HG02763 (cell line): Measurements from ENCODE around the gene GALNT10.
"Not testable (repeated sequence)": the region's sequence is repeated elsewhere in the genome, so short reads cannot be mapped to it uniquely, and the experiment has no call there.

Experiments
- ATAC-seq: cut with Tn5 transposase; IDR thresholded peaks from one replicate; pipeline ENCODE4 v1.9.1; 2021; ENCODE audit warnings: mild to moderate bottlenecking, moderate library complexity; ENCODE audit not compliant: unreplicated experiment

Gene GALNT10, protein sequence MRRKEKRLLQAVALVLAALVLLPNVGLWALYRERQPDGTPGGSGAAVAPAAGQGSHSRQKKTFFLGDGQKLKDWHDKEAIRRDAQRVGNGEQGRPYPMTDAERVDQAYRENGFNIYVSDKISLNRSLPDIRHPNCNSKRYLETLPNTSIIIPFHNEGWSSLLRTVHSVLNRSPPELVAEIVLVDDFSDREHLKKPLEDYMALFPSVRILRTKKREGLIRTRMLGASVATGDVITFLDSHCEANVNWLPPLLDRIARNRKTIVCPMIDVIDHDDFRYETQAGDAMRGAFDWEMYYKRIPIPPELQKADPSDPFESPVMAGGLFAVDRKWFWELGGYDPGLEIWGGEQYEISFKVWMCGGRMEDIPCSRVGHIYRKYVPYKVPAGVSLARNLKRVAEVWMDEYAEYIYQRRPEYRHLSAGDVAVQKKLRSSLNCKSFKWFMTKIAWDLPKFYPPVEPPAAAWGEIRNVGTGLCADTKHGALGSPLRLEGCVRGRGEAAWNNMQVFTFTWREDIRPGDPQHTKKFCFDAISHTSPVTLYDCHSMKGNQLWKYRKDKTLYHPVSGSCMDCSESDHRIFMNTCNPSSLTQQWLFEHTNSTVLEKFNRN

DNA sequence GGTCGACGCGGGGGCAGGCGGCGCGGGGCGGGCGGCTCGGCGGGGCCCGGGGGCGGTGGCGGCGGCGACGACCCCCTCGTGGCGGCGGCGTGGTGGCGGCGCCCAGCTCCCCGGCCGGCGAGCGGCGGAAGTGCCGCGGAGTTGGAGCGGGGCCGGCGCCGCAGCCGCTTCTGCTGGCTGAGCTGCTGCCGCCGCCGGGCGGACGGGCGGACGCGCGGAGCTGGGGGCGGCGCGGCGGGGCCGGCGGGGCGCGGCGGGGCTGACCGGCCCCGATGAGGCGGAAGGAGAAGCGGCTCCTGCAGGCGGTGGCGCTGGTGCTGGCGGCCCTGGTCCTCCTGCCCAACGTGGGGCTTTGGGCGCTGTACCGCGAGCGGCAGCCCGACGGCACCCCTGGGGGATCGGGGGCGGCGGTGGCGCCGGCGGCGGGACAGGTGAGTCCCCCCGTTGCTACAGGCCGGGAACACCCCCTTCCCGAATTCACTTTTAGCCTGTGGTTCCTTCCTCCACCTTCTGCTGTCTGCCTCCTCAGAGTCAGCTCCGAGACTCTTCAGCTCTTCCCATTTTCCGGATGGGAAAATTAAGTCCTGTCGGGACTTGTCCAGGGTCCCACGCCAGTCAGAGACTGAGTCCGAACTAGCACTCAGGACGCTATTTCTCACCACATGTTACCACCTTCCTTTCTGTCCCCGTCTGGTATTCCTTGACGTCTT is at the start of gene GALNT10:
GALNT10 (plus strand) TSS at position 139 of the 710 bp plus-strand sequence; CDS start at position 273, 134 bp downstream.
- ATAC-seq, result peak; percentile 75

DNA sequence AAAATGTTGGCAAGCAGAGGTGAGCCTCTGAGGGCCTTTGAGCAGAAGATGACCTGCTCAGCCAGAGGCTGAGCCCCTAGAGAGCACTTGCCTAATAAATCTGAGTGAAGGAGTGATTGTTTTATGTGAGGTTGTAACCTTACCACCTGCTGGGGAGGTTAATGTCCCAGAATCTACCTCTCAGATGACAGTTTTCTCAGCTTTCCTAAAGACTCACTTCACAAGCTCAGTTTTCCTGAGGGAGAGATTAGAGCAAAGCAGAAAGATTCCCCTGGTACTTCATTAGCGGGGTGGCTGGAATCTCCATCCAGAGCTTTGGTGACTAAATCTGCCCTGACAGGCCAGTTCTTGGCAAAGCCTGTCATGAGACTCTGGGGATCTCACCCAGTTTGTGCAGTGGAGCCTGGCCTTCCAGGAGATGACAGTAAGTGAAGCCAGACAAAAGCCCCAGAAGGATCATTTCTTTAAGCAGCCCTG is 48.8 kb upstream of the GALNT10 start:
- ATAC-seq, result no peak

DNA sequence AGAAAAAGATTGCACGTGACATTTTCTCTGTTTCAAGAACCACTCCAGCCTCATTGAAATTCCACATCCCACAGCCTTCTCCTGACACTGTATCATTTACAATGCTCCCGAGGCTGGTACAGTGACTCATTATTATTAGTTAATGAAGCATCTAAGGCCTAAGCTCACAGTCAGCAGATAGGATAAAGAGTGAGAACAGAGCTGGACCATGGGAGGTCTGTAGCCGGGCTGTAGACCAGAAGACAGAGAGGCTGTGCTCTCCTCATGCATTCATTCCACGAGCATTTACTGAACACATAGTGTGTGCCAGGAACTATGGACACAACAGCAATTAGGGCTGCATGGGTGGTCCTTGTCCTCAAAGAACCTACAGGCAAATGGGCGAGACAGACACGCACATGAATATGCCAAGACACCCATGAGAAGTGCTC is 47.3 kb upstream of the GALNT10 start:
- no peak for ATAC-seq

DNA sequence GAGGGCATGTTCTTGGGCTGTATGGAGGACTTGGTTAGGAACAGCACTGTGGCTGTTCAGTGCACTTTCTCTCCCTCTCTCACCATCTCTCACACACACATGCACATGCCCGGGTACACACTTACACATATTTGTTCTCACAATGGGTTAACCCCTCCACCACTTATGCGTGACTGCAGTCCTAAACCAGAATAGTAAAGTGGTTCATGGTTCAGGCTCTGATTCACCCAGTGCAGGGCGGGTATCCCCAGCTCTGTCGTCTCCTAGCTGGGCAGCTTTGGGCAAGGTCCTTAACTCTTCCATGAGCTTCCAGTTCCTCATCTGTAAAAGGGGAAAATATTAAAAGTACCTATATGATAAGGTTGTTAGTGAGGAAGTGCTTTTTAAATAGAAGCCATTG is 45.3 kb upstream of the GALNT10 start:
- ATAC-seq, result no peak

DNA sequence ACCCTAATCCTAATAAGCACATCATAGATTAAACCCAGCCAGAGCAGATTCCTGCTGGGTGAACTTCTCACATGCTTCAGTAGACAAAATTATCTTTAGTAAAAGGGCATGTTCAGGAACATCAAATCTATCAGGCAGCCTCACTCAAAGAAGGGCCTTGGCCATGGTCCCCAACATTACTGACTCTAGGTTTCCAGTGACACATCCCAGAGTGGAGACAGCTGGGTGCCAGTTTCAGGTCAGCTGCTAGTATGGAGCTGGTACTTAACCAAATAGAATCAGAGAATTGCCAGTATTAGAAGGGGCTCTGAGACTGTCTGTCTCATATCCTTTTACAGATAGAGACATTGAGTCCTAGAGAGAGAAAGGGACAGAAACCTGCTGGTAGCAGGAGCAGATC is 44.1 kb upstream of the GALNT10 start:
- ATAC-seq, result no peak

DNA sequence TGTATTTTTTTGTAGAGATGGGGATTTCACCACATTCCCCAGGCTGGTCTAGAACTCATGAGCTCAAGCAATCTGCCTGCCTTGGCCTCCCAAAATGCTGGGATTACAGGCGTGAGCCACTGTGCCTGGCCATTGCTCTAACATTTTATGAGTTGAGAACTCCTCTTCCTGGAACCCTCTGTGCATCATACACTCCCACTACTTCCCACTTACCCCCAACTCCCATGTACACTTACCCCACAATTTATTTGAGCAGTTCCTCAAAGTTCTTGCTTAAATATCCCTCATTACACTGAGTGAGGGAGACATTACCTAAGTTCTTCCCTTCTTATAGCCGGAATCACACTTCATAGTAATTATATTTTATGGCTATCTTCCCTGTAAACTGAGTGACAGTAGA is 42.9 kb upstream of the GALNT10 start:
- no peak for ATAC-seq

DNA sequence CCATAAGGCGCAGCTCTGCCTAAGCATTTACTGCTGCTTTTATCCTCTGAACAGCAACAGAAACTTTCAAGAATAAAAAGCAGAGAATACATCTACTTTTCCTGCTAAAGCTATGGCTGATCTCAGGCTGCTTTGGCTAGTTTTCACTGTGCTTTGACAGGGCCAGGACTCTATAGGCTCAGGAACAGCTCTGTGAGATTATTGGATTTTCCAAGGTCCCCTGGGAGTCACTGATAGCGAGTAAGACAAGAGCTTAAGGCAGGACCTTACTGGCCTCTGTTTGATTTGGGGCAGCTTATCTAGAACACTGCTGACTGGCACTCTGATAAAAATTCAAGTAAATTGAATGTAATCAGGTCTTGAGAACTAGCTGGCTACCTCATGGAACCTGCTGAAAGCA is 40.1 kb upstream of the GALNT10 start:
- ATAC-seq, result not testable (repeated sequence)

DNA sequence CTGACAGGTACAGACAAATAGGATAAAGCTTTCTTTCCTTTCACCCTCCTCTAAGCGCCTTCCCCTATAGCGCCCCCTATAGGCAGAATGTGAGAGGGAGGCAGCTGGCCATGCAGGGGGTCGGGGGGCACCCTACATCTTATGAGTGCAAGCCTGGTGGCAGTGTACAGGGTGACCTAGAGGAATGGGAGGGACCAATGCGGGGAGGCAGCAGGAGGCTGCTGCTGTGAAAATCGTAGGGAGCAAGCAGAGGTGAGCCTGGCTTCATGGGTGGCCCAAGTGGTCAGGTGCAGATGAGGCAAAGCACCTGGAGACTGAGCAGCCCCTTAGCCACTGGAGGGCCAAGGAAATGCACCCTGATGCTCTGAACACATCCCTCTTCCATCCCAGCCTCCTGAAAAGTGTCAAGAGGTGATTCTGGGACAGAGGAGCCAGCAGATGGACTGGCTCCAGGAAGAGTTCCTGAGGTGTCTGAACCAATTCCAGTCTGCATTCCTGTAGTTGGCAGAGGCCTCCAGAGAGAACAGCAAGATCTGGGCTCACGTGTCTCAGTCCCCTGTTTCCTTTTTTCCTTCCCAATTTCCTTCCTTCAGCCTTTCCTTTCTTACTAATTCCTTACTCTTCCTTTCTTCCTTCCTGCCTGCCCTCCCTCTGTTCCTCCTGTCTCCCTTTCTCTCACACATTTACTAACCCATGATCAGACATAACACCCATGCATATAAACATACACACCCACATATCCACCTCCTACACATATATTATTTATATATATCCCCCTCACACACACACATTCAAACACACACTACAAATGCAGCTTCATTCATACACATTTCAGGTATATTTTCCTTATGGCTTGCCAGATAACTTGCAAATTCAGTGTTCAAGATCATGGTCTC is 32.8 kb upstream of the GALNT10 start:
- ATAC-seq, result no peak

DNA sequence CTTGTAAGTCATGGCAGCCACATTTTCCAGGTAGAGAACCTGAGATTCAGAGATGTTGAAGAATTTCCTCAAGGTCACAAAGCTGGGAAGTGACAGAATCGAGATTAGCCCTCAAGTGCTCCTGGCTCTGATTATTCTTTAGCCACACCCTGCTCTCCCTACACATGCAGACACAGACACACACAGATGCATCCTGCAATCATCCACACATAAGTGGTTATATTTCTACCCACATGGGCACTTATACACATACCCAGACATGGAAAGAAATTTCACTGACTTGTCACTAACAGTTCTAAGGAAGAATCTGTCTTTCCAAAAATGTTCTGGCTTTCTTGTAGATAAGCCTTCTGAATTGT is 32.2 kb upstream of the GALNT10 start:
- no peak for ATAC-seq

DNA sequence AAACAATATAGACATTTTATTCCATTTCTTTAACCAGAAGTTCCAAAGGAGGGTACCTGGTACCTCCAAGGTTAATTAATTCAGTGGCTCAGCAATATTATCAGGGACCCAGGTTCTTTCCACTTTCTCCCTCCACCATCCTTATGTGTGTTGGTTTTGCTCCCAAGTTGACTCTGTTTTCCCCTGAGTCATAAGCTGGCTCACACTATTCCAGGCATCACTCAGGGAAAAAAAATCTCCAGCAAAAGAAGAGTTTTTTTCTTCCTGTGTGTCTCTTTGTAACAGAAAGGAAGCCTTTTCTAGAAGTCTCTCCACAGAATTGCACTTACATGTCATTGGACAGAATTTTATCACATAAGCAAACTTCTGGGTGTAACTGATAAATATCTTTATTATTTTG is 31.2 kb upstream of the GALNT10 start:
- ATAC-seq, result no peak

DNA sequence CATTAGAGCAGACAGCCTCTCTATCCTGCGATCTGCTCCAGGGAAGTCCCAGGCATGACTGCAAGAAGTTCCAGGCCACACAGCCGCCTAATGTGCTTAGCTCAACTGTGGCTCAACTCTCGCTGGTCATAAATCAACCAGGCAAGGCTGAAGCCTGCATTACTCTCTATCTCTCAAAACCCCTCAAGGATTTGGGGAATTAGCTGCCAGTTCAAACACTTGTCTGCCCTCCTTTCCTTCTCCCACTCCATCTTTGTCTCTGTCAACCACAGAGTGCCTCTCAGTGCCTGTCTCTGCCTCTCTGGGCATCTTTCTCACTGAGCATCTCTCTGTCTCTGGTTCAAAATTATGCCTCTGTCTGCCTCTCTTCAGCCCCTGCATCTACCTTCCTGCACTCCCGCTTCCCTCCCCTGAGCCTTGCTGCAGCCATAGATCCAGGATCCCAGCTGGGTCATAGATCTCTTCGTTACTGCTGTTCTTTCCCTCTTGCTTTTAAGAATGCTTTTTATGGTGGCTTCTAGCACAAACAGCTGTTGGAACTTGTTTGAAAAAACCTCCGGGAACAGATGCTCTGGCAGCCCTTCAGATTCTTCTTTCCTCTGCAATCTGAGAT is 27.9 kb upstream of the GALNT10 start:
- ATAC-seq, result no peak

DNA sequence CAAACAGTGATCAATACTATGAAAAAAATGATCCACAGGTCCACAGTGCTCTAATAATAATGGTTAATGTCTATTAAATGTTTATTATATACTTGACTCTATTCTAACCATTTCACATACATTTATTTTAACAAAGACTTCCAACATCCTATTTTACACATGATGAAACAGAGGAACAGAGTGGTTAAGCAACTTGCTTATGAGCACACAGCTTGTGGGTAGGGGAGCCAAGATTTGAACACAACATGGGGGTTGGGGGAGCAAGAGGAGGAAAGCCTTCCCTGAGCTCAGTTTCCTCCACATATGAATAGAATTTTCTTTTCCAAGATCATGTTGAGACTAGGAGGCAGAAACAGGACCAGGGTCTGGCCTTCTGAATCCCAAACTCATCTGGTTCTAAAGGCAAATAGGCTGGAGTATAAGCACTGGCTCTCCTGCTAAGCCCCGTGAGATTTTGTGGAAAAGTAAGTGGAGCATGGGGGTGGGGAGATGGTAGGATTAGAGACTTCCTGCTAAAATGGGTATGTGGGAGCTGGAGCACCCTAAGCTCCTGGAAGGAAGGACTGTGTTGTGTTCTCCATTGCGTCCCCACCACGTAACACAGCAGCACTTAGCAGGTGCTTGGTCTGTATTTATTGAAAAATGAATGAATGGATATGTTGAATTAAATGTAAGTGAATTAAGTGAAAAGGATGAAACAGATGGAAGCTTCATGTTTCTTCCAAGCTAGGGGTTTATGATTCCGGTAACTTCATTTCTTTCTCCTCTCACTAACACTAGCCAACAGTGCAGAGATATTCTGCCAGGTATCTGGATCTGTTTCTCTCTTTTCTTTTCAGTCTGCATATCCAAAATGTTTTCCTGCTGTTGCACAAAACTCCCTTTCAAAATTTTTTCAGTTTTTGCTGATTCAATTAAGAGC is 26.9 kb upstream of the GALNT10 start:
- no peak for ATAC-seq

DNA sequence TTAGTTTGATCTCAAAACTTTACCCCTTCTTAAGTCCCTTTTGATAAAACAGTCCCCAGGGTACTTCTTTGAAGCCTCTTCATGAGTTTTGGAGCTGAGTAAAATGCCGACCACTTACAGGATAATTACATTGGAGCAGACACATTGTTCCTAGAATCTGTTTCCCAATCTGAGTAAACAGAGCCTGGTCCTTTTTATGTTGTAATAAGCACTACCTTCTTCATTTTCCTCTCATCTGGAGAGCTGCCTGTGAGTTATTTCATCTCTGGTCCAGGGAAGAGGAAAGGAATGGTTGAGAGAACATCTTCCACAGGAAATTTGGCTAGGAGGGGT is 26.3 kb upstream of the GALNT10 start:
- no peak for ATAC-seq

DNA sequence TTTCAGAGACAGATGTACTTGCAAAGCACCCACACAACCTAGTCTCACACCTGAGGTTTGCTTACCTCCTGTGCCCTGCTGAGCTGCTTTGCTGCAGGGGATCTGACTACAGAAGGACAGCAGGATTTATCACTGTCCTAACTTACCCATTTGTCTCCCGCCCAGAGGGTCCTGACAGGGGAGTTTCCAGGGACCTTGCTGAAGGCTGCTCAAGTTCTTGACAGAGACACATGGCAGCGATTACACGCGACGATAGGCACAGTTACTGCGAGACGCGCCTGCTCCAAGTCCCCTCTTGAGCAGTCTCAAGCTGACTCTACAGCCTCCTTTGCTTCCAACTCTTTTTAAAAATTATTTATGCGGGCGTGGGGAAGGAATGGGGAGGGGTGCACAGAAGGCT is 24.6 kb upstream of the GALNT10 start:
- no peak for ATAC-seq

DNA sequence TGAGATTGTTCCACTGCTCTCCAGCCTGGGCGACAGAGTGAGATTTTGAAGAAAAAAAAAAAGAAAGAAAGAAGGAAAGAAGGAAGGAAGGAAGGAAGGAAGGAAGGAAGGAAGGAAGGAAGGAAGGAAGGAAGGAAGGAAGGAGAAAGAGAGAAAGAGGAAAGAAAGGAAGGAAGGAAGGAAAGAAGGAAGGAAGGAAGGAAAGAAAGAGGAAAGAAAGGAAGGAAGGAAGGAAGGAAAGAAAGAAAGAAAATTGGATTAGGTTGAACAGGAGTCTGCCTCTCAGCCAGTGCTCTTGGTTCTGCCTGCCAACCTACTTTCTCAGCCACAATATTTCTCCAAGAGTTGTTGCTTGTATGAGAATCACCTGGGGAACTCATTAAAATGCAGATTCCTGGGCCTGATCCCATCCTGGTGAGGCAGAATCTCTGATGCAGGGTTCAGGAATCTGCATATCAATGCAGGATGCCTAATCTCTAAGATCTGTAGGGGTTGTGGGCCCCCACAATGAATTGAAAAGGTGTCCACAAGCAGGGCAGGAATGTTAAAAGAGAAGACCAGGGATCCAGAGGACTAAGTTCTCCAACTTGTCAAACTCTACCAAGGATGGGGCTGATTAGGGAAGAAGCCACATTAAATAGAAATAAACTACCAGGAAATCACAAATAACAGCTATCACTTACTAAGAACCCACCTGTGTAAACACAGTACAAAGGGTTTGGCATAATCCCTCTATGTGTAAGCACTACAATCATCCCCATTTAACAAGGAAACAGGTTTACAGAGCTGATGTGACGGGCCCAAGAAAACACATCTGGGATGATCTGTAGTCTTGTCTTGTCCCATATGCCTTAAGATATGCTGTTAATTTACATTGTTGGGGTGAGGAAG is 23.4 kb upstream of the GALNT10 start:
- ATAC-seq, result no peak

DNA sequence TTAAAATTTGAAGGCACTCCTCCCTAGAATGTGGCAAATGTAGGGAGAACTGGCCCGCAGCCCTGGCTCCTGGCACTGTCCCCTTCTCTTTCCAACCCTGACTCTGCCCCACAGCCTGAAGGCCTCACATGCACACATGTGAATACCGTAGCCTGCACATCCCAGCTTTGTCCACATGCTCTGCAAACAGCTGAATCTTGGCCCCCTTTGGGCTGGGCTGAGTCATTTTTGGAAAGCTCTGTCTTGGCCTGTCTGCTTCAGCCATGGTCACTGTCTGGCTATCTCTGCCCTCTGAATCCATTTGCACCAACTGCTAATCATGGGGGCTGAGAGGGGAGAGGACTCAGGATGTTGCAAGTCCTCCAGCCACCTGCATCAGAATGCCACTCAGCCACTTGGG is 22.1 kb upstream of the GALNT10 start:
- no peak for ATAC-seq

DNA sequence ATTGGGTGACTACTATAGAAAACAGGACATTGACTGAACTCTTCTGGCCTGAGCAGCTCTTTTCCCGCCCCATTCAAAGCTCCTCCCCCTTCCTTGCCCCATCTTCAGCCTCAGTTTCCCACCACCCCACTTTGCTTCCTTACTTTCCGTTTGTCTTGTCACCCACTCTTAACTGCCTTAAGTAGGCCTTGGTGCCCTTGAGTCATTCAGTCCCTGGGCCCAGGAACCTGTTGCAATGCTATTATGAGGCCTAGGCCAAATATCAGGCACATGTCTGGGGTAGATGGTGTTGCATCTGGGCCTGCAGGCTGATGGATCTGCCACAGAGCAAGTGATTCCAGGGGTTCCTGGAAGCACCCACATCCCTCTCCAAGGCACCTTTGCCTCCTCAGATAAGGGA is 17.7 kb upstream of the GALNT10 start:
- no peak for ATAC-seq

DNA sequence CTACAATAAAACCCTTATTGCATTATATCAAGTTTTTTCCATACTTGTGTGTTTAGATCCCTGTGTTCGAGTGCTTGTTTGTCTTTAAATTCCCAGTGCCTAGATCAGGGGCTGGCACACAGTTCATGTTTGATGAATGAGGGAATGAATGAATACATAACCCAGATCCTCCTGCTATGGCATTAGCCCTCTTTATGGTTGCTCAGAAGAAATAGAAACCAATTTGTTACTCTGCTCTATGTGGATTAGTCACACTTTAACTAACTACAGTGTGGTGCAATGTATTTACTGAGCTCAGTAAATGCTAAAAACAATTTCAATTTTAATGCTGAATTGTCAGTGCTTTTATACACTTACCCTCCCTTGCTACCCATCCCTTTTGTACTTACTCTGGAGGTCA is 16.4 kb upstream of the GALNT10 start:
- ATAC-seq, result no peak

DNA sequence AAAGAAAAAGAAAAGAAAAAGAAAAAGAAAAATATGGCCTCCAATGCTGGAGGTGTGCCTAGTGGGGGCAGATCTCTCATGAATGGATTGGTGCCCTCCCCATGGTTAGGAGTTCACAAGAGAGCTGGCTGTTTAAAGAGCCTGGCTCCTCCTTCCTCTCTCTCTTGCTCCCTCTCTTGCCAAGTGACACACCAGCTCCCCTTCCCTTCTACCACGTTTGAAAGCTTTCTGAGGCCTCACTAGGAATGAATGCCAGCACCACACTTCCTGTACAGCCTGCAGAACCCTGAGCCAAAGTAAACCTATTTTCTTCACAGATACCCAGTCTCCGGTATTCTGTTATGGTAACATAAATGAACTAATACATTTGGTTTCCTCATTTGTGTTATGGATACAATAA is 14.4 kb upstream of the GALNT10 start:
- ATAC-seq, result no peak
